Calu3 (cell line): Measurements from ENCODE around the gene MYBPC1. TPM values are rescaled to one million over a fixed set of nuclear protein-coding genes. Genes with fewer than 3 reads are reported as not detected.

Experiments used
- BruUV-seq: library from RNA; stranded (reverse); fragments of 400-500 nt; replicated peaks from 2 replicates; lab custom pipeline; 2021; lab: Mats Ljungman, UMichigan
- CTCF ChIA-PET: fragments of 300-600 bp; sonication (Branson Sonifier 250); formaldehyde crosslinking; loops from one replicate; lab custom pipeline; 2022; ENCODE audit warnings: antibody characterized with exemption; lab: Charles Lee
- DNase-seq: peaks from one replicate; pipeline ENCODE4 v3.0.0; 2022
- H3K27ac Mint-ChIP-seq: one replicate; pipeline ENCODE4 v1.8.0; 2022; ENCODE audit warnings: mixed read lengths; ENCODE audit not compliant: unreplicated experiment
- H3K27me3 Mint-ChIP-seq: one replicate; pipeline ENCODE4 v1.8.0; 2022; ENCODE audit warnings: mixed read lengths; ENCODE audit not compliant: unreplicated experiment
- H3K36me3 Mint-ChIP-seq: one replicate; pipeline ENCODE4 v1.8.0; 2022; ENCODE audit warnings: mild to moderate bottlenecking, moderate library complexity, mixed read lengths; ENCODE audit not compliant: insufficient read depth, unreplicated experiment
- H3K4me1 Mint-ChIP-seq: one replicate; pipeline ENCODE4 v1.8.0; 2022; ENCODE audit warnings: mild to moderate bottlenecking, low read depth, mixed read lengths; ENCODE audit not compliant: unreplicated experiment
- H3K4me3 Mint-ChIP-seq: one replicate; pipeline ENCODE4 v1.8.0; 2022; ENCODE audit warnings: mild to moderate bottlenecking, low read depth, moderate library complexity, mixed read lengths; ENCODE audit not compliant: unreplicated experiment
- H3K9me3 Mint-ChIP-seq: one replicate; pipeline ENCODE4 v1.8.0; 2022; ENCODE audit warnings: low read depth, mixed read lengths; ENCODE audit not compliant: unreplicated experiment
- intact Hi-C: fragments of 100-400 bp; cut with micrococcal nuclease; formaldehyde crosslinking; loops from one replicate; pipeline ENCODE4 v1.10.0; 2022; ENCODE audit not compliant: unreplicated experiment
- total RNA-seq: library from RNA; stranded (reverse); gene quantifications from 2 replicates; pipeline ENCODE4 v1.2.3, GENCODE V29; 2022
- TF ChIP-seq, protein P1 (sequence below): fragments of 200-600 bp; IDR thresholded peaks from one replicate; pipeline ENCODE4 v1.8.0; 2022; ENCODE audit warnings: antibody characterized with exemption; ENCODE audit not compliant: unreplicated experiment

Gene MYBPC1
- total RNA-seq, 1 experiment from 2014 or later: not detected

DNA sequence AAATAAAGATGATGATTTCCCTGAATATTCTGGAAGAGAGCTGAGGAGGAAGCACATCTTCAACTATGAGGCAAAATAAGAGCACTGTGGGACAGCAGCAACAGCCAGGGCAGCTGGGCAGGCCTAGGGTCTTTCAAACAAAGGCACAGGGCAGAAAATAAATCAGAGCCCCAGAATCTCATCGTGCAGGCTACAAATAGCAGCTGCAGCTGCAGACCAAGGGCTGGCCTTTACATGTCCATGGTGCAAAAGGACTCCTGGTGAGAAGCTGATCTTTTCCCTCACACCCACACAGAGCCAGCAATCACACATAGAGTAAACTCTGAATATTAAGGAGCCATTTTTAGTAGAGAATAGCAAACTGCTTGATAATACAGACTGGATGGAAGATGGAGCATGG, 13.6 kb upstream of the MYBPC1 start:
- no peaks in the 10 kb centered on the region for H3K4me1 Mint-ChIP-seq
- BruUV-seq: no TSS peak
- intact Hi-C loops: no loop called here
- H3K27ac Mint-ChIP-seq: no peak overlapping the region
- H3K27me3 Mint-ChIP-seq: no peaks in the 10 kb centered on the region
- no peak overlapping the region for H3K4me3 Mint-ChIP-seq
- TF ChIP-seq, protein P1, sequence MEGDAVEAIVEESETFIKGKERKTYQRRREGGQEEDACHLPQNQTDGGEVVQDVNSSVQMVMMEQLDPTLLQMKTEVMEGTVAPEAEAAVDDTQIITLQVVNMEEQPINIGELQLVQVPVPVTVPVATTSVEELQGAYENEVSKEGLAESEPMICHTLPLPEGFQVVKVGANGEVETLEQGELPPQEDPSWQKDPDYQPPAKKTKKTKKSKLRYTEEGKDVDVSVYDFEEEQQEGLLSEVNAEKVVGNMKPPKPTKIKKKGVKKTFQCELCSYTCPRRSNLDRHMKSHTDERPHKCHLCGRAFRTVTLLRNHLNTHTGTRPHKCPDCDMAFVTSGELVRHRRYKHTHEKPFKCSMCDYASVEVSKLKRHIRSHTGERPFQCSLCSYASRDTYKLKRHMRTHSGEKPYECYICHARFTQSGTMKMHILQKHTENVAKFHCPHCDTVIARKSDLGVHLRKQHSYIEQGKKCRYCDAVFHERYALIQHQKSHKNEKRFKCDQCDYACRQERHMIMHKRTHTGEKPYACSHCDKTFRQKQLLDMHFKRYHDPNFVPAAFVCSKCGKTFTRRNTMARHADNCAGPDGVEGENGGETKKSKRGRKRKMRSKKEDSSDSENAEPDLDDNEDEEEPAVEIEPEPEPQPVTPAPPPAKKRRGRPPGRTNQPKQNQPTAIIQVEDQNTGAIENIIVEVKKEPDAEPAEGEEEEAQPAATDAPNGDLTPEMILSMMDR: no peak
- H3K36me3 Mint-ChIP-seq: no peaks in the 10 kb centered on the region
- no peaks in the 10 kb centered on the region for H3K9me3 Mint-ChIP-seq
- DNase-seq: no peak
- CTCF ChIA-PET: no interaction called here

DNA sequence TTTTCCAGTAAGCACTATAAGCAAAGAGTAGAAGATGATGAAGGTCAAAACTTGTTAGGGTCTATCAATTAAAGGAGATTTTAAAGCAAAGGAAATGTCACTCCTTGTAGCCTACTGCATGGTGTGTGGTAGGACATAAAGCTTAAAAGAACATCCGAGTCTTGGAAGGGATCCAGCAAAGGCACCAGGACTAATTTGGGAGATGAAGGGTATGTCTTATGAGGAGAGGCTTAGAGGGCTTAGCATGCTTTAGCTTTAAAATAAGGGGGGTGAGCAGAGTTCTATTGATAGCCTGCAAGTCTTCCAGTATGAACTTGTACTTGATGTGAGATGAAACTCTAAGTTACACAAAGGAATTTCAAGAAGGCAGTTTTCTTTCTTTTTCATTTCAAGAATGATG, 11.8 kb upstream of the MYBPC1 start:
- DNase-seq: no peak
- H3K27ac Mint-ChIP-seq: no peak overlapping the region
- no peak overlapping the region for H3K4me3 Mint-ChIP-seq
- no peaks in the 10 kb centered on the region for H3K27me3 Mint-ChIP-seq
- TF ChIP-seq, protein P1: no peak
- no TSS peak for BruUV-seq
- CTCF ChIA-PET: no interaction called here
- H3K4me1 Mint-ChIP-seq: no peaks in the 10 kb centered on the region
- intact Hi-C loops: no loop called here
- no peaks in the 10 kb centered on the region for H3K36me3 Mint-ChIP-seq
- H3K9me3 Mint-ChIP-seq: no peaks in the 10 kb centered on the region

DNA sequence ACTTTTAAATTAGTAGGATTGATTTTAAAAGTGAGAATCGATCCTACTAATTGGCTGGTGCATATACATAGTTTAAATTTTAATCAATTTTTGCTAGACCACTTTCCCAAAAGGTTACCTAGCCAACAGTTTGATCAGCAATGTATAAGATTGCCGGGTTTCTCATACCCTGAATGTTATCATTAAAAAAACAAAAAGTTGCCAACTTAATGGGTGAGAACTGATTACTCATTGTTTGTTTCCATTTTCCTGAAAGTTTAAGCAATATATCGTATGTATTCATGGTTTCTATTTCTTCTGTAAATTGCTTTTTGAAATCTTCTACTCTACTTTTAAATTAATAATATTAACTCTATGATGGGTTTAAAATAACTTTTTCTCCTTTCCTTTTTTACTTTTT, 4.4 kb upstream of the MYBPC1 start:
- H3K4me3 Mint-ChIP-seq: no peak overlapping the region
- H3K36me3 Mint-ChIP-seq: no peaks in the 10 kb centered on the region
- DNase-seq: no peak
- BruUV-seq: no TSS peak
- no peak overlapping the region for H3K27ac Mint-ChIP-seq
- H3K4me1 Mint-ChIP-seq: peaks cover 39% of the 10 kb centered on the region
- CTCF ChIA-PET: interaction anchor here (1.1 kb wide), 1 partner anchor 18 kb away, joined by 3 read pairs; no protein-coding TSS in a partner anchor
- TF ChIP-seq, protein P1: no peak
- H3K9me3 Mint-ChIP-seq: peaks cover 2% of the 10 kb centered on the region
- intact Hi-C loops: no loop called here
- no peaks in the 10 kb centered on the region for H3K27me3 Mint-ChIP-seq

DNA sequence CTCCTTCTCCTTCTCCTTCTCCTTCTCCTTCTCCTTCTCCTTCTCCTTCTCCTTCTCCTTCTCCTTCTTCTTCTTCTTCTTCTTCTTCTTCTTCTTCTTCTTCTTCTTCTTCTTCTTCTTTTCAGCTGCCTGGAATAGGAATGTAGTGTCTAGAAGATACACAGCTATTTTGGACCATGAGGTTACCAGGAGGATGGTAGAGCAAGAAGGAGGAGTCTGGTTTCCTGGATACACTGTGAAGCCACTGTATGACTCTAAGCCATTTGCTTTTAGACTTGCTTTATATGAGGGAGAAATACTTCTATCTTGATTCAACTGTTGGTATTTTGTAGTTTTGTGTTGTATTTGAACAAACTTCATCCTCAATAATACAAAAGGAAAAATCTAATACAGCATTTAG, 3.0 kb upstream of the MYBPC1 start:
- Mint-ChIP-seq H3K9me3 (peaks cover 2% of the 10 kb centered on the region), H3K36me3 (no peaks in the 10 kb centered on the region), H3K27ac (no peak overlapping the region), H3K4me3 (no peak overlapping the region), H3K27me3 (no peaks in the 10 kb centered on the region), H3K4me1 (peaks cover 39% of the 10 kb centered on the region)
- no peak for DNase-seq
- TF ChIP-seq, protein P1: no peak
- no TSS peak for BruUV-seq
- CTCF ChIA-PET: interaction anchor here (0.6 to 1.1 kb wide), 3 partner anchors 17 to 167 kb away, joined by 3 to 4 read pairs (median 4); no protein-coding TSS in a partner anchor
- intact Hi-C loops: no loop called here
